ENCODE measurements around the gene MFSD6L.

MFSD6L gene, protein sequence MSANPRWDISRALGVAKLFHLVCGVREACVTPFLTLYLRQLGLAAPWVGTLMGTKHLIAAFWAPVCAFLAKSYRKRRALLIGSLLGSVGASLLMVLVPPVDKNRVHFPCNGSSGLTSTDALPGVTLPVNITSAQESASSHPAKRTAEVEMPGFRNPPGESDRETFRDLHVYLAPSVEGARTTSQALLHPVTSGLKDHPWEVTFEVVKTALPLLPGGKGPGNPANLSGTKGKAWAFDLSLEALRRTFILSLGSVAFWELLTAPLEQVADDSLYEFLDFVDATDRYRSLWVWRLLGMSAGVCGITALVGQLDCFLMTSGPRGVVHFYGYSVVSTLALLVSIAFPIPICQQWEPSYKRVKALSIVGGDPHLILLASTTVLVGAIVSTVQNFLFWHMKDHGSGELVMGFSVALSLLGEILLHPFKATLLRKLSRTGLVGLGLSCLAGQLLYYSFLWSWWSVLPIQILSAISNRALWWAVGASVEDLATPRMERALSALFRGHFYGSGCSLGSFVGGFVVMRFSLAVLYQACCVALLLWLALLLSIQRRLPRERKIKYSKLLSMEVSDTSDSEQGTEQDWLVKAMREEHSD

DNA sequence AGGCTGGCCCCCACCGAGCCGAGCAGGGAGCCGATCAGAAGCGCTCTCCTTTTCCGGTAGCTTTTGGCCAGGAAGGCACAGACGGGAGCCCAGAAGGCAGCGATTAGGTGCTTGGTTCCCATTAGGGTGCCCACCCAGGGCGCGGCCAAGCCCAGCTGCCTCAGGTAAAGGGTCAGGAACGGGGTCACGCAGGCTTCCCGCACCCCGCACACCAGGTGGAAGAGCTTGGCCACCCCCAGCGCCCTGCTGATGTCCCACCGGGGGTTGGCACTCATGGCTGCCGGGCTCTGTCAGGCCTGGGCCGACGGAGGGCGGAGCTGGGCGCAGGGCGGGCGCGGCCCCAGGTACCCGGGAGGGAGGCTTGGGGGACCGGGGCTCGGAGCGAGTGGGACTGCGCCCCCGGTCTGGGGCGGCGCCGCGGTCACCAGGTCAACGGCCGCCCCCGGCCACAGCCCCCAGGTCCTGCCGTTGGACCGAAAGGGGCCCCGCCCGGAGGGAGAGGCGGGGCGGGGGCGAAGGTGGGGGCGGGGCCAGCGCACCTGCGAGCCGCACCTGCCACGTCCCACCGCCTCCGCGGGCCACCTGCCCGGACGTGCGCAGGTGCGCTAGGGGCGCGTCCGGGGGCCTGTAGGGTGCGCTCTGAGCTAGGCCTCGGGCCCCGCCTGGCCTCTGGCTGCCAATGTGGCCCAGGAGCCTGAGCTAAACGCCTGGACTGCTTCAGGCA lies at the start of gene MFSD6L:
TSS of gene MFSD6L (minus strand) at position 520 of the 724 bp plus-strand sequence. CDS start at position 275, 245 bp downstream.
- DNase-seq (ENCODE audit: low spot score) (no peak), FAIRE-seq (no peak)

DNA sequence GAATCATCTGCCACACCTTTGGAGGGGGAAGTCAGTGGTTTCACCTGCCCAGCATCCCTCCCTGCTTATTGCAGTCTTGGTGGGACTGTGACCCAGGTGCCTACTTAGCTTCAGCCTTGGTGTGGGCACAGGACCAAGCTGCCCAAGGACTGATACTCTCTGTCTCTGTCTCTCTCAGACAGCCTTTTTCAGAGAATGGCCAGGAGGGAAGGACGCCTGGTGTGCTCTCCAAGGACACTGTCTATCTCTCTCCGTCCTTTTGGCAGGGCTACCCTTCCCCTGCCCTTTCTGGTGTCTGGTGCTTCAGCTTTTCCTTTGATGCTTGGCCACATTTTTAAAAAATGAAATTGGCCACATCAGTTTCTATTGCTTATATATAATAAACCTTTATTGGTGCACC lies 48.7 kb upstream of the MFSD6L start:
- no peak for DNase-seq (ENCODE audit: low spot score)
- no peak for FAIRE-seq

DNA sequence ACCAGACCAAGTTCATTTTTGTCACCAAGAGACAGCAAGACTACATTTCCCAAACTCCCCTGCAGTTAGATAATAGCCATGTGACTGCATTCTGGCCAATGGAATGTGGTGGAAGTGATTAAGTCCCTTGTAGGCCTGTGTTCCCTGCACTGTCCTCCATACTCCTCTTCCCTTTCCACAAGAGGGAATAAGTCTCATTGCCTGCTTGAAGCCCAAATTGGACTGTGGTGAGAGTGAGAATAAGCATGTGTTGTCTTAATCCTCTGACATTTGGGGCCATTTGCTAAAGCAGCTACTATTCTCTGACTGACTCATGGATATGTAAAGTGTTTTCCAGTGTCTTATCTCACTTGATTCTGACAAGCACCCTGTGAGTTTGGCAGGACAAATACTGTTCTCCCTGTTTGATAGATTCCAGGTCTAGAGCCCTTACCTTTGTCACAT lies 47.6 kb upstream of the MFSD6L start:
- DNase-seq (ENCODE audit: low spot score) = no peak
- FAIRE-seq = no peak

DNA sequence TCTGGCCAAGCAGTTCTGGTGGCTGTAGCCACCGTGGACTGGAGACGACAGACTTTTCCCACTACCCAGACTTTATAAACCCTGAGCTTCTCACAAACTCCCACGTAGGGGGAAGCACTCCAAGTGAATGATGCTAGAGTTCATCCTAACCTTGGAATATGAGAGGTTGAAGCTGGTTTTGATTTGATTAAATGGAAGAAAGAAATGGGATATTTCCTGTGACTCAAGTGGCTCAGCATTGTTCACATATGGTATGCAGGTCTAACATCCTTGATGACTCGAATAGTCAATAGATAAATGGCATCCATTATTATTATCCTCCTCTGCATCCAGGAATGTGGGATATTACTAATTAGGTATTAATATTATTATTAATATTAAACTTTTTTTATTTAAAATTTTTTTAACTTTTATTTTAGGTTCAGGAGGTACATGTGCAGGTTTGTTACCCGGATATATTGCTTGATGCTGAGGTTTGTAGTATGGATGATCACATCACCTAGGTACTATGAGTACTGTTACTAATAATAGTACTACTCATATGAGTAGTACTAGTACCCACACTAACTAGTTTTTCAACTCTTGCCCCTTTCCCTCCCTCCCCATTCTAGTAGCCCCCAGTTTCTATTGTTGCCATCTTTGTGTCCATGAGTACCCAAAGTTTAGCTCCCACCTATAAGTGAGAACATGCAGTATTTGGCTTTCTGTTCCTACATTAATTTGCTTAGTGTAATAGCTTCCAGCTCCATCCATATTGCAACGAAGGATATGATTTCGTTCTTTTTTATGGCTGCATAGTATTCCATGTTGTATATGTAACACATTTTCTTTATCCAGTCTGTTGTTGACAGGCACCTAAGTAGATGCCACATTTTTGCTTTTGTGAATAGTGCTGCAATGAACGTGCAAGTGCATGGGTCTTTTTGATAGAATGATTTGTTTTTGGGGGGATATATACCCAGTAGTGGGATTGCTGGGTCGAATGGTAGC lies 45.4 kb upstream of the MFSD6L start:
- DNase-seq (ENCODE audit: low spot score) (no peak), FAIRE-seq (no peak)

DNA sequence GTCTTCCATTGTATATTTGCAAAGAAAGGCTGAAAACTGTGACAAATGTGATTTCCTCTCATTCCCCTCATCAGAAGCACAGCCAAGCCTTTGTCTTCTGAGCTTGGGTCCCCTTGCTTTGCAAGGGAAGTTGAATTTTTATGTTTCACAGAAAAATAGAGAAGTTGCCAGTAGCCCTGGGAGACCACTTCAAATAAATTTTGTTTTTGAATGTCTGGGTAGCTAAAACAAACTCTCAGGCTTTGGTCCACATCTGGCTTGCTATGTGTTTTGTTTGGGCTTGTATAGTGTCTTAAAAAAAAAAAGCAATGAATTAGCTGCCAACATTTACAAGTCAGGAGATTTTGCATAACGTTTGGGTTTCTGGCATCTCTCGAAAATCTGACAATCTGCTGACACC lies 44.2 kb upstream of the MFSD6L start:
- FAIRE-seq (no peak), DNase-seq (ENCODE audit: low spot score) (no peak)

DNA sequence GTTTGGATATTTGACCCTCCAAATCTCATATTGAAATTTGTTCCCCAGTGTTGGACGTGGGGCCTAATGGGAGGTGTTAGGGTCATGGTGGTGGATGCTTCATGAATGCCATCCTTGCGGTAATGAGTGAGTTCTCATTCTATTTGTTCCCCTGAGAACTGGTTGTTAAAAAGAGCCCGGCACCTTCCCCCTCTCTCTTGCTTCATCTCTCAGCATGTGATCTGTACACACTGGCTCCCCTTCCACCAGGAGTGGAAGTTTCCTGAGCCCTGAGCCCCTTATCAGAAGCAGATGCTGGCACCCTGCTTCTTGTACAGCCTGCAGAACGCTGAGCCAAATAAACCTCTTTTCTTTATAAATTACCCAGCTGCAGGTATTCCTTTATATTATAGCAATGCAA lies 42.7 kb upstream of the MFSD6L start:
- no peak for FAIRE-seq
- no peak for DNase-seq (ENCODE audit: low spot score)

DNA sequence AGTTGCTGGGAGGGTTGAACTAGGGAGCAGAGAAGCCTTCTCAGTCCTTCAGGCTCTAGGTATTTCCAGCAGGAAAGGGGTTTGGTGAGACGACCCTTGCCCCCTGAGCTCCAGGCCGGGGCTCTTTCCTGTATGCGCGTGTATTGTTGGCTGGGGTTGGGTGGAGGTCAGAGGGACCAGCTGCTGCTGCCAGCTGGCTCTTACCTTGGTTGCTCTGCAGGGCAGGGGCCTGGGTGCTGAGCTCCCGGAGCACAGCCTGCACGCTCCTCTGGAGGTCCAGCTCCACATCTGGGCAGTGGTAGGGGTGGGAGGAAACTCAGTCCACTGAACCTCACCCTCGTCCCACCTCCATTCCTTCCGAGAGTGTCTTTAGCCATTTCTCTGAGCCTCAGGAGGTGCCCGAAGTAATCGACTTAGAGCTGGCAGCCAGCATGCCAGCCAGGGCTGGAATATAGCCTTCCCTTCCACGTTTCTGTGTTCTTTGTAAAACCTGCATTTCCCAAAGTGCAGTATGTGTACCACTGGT lies 40.3 kb upstream of the MFSD6L start:
- FAIRE-seq (no peak), DNase-seq (ENCODE audit: low spot score) (no peak)

DNA sequence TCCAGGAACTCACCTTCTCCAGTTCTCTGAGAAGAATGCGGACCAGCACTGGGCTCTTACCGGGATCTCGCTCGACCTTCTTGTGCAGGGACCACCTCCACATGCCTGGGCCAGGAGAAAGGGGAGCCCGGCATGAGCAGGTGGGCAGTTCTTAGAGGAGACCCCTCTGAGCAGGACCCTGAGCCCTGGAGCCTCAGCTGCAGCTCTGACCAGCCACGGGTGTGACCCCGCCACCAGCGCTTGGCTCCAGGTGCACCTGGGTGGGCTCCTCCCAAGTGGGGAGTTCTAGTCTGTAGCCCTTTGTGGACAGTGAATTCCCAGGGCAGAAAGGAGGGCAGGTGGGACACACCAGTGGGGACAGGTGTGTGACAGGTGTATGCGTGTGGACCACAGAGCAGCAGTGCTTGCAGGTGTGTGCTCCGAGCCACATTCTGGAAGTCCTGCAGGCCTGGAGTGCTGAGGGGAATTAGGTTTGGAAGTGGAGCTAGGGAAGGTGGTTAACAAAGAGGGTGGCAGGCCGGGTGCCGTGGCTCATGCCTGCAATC lies 39.5 kb upstream of the MFSD6L start:
- DNase-seq (ENCODE audit: low spot score) (no peak), FAIRE-seq (no peak)

DNA sequence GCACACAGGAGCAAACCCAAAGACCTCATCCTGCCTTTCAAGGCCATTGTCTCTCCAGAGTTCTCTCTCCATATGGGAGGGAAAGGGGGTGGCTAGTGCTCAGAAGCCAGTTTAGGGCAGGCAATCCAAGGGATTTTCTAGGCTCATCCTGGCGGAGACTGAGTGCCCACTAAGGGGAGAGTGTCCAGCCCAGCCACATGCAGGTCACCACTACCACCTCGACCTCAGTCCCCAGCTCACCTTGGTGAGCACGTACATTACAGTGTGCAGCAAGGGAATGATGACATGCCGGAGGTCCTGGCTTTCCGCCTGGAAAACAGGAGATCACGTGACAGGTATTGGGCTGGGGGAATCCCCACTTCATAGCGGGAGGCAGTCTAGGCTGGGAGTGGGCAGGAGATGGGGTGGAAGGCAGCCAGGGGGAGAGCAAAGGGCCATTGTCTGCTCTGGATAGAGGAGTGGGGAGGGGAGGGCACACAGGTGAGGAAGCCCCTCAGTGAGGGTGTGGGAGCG lies 38.5 kb upstream of the MFSD6L start:
- no peak for DNase-seq (ENCODE audit: low spot score)
- no peak for FAIRE-seq

DNA sequence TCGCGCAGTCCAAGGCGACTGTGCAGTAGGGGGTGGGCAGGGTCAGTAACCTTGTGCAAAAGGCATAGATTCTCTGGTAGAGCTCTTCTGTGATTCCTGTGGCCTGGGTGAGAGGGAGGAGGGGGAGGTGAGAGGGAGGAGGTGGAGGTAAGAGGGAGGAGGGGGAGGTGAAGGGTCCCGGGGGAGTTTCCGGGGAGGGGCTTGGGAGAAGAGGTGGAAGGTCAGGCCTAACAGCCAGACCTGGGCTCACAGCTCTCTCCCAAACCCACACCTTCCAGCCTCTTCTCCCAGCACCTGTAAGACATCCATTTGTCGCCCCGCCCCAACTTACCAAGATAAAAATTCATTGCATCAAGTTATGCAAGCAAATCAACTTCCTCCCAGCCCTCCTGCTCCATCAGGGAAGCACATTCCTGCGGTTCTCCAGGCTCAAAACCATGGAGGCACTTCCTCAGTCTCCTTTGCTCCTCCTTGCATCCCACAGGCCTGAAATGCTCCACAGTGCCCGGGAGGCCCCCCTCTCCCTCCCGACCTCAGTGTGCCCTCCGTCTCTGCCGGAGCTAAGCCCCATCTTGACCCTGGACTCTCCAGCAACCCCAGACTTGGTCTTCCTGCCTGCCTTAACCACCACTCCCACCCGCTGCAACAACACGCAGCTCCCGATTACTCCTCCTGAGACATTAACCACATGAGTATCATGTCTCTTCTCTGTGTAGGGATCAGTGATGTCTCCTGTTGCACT lies 37.8 kb upstream of the MFSD6L start:
- DNase-seq (ENCODE audit: low spot score) (no peak), FAIRE-seq (no peak)

DNA sequence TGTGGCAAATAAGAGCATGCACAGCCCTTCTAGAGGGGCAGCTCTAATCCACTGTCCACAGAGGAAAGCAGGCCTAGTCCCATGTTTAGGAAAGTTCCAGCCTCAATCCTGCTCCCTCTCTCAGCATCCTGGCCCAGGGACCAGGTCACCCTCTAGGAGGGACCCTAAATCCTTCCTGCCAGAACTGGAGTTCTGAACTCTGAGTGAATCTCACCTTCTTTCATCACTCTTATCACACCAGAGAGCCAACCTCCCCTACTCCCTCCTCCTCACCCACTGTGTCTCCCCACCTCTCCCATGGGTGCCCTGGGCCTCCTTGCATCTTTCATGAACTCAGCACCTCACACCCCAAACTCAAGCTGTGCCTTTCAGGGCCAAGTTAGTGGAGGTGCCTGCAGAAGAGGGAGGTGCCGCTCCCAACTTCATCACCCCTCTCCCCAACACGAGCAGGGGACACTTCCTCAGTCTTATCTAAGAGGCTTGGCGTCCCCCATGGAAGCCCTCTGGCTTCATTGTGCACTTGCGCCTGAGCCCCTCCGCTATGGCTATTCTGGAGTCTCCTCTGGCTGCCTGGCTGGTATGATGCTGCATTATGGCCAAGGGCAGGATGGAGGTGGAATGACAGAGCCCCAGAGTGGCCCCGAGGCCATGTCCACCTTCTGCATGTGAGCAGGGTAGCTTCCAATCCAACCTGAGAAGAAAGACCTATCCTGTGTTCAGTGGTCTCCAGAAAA lies 36.6 kb upstream of the MFSD6L start:
- no peak for FAIRE-seq
- DNase-seq (ENCODE audit: low spot score) = no peak

DNA sequence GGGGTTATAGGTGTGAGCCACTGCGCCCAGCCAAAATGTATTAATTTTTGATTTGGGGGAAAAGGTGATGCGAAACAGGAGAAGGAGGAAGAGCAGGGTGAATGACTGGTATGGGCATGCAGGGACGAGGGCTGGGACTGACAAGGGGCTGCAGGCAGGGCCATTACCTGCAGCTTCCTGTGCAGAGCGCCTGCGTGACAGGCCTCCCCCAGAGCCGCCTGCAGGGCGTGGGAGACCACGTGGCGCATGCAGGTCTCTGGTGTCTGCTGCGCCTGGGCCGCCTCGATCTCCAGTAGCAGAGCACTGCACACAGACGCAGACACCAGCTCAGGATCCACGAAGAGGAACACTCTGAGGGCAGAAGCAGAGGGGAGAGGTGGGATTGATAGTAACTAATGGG lies 35.9 kb upstream of the MFSD6L start:
- DNase-seq (ENCODE audit: low spot score) = no peak
- no peak for FAIRE-seq

DNA sequence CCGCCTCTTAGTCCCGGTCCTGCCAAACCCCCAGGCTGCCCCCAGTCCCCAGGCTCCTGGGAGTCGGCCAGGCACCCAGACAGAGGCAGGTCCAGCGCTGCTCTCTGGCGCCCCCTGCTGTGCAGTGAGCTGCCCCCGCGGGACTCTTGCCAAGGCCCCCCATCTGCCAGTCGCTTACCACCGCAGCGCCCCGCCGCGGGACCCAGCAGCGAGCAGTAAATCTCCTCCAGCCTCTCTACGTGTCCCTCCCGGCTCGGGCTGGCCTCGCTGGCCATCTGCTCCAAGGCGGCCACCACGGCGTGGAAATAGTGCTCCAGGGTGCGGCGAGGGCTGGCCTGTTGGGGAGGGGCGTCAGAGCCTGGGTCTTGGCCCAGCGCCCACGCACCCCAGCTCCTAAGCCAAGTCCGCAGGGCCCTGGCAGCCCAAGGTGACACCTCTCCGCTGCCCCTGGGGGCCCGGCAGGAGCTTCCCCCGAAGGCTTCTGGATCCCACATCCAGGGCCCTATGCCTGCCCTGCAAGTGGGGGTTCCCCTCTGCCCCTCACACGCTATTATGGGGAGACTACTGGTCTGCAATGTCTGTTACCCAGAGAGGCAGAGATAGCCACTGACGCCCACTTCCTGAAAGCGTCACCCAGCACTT lies 33.7 kb upstream of the MFSD6L start:
- FAIRE-seq = no peak
- DNase-seq (ENCODE audit: low spot score) = no peak

DNA sequence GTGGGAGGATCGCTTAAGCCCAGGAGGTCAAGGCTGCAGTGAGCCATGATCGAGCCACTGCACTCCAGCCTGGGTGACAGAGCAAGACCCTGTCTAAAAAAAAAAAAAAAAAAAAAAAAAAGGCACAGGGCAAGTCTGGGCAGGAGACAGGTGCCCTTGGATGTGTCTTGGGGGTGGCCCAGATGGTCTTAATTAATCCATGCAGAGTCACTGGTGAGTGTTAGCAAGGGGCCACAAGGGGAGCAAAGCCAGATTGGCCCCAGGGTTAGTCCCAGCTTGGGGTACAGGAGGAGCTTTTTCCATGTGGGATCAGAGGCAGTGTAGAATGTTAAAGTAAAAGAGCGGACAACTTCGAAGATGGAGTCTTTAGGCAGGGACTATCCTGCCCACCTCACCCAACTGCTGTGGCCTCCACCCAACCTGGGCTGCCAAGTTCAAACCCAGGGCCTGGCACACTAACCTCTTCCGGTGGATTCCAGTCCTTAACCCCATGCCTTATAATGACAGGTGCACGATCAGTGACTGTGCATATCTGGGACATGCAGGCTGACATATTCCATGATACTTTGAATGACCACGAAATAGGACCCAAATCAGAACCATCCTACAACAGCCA lies 32.2 kb upstream of the MFSD6L start:
- FAIRE-seq = no peak
- DNase-seq (ENCODE audit: low spot score) = no peak

DNA sequence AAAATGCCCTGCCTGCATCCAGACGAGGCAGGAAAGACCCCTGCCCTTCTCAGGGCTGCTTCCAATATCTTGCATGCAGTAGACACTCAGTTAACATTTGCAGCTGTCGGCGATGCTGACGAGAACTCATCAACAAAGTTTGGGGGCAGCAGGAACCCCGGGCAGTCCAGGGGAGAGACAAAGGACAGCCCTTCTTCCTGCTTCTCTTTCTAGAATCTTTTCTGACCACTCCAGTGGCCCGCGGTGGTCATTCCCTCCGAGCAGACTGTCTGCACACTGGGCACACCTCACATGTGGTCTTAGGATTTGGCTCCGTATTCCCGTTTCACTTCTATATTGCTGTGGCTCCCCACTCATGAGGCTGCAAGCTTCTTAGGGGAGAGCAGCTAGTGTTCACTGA lies 31.0 kb upstream of the MFSD6L start:
- DNase-seq (ENCODE audit: low spot score) = no peak
- FAIRE-seq = no peak

DNA sequence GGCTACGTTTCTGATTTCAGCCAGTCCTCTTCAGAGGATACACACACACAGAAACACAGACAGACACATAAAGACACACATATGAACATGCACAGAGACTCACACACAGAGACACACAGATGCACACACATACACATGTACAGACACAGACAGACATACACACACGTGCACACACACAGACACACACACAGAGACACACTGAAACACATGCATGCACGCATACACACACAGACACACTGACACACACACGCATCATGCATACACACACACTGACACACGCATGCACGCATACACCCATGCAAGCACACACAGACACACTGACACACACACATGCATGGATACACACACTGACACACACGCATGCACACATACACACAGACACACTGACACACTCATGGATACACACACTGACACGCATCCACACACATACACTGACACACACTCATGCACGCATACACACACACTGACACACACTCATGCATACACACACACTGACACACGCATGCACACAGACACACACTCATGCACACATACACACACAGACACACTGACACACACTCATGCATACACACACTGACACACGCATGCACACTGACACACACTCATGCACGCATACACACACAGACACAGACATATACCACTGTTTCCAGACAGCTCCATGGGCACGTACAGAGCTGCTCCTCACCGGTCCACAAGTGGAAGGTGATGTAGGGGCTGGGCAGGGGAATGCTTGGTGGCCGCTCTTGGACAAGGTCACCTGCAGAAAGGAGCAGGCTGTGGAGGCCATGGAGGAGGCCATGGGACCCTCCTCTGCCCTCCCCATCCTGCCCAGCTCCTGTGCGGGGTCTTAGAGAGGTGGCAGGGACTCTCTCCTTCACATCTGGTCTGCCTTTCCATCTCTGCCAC lies 30.1 kb upstream of the MFSD6L start:
- no peak for DNase-seq (ENCODE audit: low spot score)
- FAIRE-seq = no peak

DNA sequence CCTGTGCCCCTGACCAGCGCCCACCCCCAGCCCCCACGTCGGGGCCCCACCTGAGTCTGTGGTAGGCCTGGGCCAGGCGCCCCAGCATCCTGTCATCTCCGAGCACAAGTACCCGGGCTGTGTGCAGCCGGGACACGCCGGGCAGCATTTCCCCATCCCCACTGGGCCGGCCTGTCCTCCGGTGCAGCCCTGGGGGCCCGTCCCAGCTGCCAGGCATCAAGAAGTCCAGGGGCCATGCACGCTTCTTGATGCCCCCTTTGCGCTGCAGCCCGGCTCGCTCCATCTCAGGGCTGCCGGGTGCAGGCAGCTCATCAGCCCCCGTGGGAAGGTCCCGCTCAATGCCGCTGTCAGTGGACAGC lies 29.3 kb upstream of the MFSD6L start:
- FAIRE-seq (no peak), DNase-seq (ENCODE audit: low spot score) (no peak)
